ENCODE results near the gene STATH. TPM values are rescaled to one million over a fixed set of nuclear protein-coding genes. Genes with fewer than 3 reads are reported as not detected.
A peak's percentile ranks its signal among the peaks of the same experiment; 100 is the strongest.

The STATH gene, protein sequence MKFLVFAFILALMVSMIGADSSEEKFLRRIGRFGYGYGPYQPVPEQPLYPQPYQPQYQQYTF
- not detected in 2 replicates for total RNA-seq
- polyA plus RNA-seq = 1.9 TPM in 1 of 2 replicates, not detected in the other

DNA sequence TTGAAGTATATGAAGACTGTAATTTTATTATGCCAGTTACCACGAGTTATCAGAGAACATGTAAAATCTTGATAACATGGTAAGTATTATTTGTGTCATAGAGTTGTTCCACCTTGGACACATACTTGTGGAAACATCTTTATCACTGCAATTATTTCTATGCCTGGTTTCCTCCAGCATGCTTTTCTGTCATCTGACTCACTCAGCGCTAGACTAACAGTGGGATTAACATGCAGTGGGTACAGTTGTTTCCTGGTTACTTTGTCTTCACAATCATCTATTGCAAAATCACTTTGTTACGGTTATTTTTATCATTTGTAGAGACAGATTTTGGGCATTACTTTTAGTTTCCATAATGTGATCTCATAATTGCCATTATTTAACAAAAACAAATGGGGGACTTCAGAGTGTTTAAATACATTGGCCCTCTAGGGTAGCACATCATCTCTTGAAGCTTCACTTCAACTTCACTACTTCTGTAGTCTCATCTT lies at the start of gene STATH:
TSS of gene STATH (plus strand) at position 441 of the 491 bp plus-strand sequence. CDS start 2,472 bp downstream, outside the sequence.
- TF ChIP-seq, protein P1, sequence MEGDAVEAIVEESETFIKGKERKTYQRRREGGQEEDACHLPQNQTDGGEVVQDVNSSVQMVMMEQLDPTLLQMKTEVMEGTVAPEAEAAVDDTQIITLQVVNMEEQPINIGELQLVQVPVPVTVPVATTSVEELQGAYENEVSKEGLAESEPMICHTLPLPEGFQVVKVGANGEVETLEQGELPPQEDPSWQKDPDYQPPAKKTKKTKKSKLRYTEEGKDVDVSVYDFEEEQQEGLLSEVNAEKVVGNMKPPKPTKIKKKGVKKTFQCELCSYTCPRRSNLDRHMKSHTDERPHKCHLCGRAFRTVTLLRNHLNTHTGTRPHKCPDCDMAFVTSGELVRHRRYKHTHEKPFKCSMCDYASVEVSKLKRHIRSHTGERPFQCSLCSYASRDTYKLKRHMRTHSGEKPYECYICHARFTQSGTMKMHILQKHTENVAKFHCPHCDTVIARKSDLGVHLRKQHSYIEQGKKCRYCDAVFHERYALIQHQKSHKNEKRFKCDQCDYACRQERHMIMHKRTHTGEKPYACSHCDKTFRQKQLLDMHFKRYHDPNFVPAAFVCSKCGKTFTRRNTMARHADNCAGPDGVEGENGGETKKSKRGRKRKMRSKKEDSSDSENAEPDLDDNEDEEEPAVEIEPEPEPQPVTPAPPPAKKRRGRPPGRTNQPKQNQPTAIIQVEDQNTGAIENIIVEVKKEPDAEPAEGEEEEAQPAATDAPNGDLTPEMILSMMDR (IDR thresholded peaks at IDR 0.05; ENCODE audit: low read depth, low read length) = no peak
- no peaks in the 10 kb centered on the region for H3K27me3 ChIP-seq
- DNase-seq (ENCODE audit: low read depth in 1 of 2, low spot score in 1 of 2) = peak in 1 of 2 donors; percentile 38

DNA sequence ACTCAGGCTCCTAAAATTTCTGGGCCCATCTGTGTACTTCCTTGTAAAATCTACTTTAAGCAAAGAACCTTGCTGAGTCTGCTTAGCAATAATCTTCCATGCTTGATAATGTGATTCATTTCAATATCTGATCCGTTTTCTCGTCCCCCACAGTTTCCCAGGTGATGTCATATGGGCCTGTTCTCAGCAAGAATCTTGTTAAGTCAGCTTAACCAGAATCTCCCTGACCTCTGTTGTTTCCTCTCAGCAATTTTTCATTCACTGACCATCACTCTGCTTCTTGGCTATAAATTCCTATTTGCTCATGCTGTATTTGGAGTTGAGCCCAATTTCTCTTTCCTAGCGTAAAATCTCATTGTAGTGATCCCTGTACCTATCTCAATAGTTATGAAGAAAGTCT lies 44.2 kb upstream of the STATH start:
- TF ChIP-seq, protein P1 (IDR thresholded peaks at IDR 0.05; ENCODE audit: low read depth, low read length) = no peak
- Histone ChIP-seq H3K4me3 (no peak overlapping the region), H3K4me1 (ENCODE audit: low read depth) (no peaks in the 10 kb centered on the region), H3K9me3 (ENCODE audit: low read depth) (no peaks in the 10 kb centered on the region), H3K36me3 (no peaks in the 10 kb centered on the region), H3K27me3 (no peaks in the 10 kb centered on the region), H3K27ac (no peak overlapping the region)
- DNase-seq (ENCODE audit: low read depth in 1 of 2, low spot score in 1 of 2) = peak in 1 of 2 donors; percentile 3

More for the DNA sequence above, at the start of gene STATH:
- Histone ChIP-seq H3K4me1 (ENCODE audit: low read depth) (peaks cover 18% of the 10 kb centered on the region), H3K36me3 (no peaks in the 10 kb centered on the region), H3K9me3 (ENCODE audit: low read depth) (no peaks in the 10 kb centered on the region), H3K4me3 (no peak within 1 kb of the TSS), H3K27ac (no peak within 1 kb of the TSS)

DNA sequence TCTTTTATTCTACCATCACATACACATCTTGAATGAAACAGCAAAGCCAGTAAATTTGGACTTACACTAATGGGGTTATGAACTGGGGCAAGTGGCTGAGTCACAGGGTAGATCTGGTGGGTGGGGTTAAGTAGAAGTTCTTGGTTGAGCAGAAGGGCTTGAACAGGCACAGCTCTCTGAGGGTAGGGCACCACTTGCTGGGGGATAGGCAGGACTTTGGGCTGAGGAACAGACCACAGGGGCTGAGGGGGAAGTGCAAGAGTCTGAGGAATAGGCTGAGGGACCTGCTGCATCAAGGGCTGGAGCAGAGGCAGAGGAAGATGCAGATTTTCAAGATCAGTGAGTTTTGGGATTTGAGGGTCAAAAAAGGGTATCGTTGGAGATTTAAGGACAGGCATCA lies 38.6 kb upstream of the STATH start:
- Histone ChIP-seq H3K4me1 (ENCODE audit: low read depth) (no peaks in the 10 kb centered on the region), H3K27ac (no peak overlapping the region), H3K4me3 (no peak overlapping the region), H3K36me3 (no peaks in the 10 kb centered on the region), H3K9me3 (ENCODE audit: low read depth) (no peaks in the 10 kb centered on the region), H3K27me3 (no peaks in the 10 kb centered on the region)
- DNase-seq (ENCODE audit: low read depth in 1 of 2, low spot score in 1 of 2) = no peak
- TF ChIP-seq, protein P1 (IDR thresholded peaks at IDR 0.05; ENCODE audit: low read depth, low read length) = no peak

DNA sequence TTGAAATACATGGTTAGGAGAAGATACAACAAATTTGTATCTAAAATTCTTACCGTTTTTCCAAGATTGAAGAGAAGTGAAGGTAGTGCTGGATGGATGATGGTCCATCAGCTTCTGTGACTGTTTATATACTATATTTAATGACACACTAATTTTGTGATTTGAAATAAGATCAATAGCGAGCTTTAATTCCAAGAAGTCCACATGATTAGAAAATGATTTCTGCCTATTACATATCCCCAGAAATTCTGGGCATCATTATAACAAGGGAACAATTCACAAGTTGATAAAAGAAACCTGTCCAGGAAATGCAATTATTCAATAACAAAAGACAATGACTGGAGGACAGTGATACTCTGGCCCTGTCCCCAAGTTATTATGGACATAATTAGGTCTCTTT lies 30.1 kb upstream of the STATH start, which contains the start of gene CSN2:
TSS of gene CSN2 (minus strand) at position 101 of the 400 bp plus-strand sequence. CDS start 4,733 bp downstream, outside the sequence.
- H3K27ac ChIP-seq = no peak within 1 kb of the TSS
- H3K4me1 ChIP-seq (ENCODE audit: low read depth) = no peaks in the 10 kb centered on the region
- no peak within 1 kb of the TSS for H3K4me3 ChIP-seq
- DNase-seq (ENCODE audit: low read depth in 1 of 2, low spot score in 1 of 2) = no peak
- H3K27me3 ChIP-seq = no peaks in the 10 kb centered on the region
- no peaks in the 10 kb centered on the region for H3K36me3 ChIP-seq
- no peaks in the 10 kb centered on the region for H3K9me3 ChIP-seq (ENCODE audit: low read depth)
- TF ChIP-seq, protein P1 (IDR thresholded peaks at IDR 0.05; ENCODE audit: low read depth, low read length) = no peak

DNA sequence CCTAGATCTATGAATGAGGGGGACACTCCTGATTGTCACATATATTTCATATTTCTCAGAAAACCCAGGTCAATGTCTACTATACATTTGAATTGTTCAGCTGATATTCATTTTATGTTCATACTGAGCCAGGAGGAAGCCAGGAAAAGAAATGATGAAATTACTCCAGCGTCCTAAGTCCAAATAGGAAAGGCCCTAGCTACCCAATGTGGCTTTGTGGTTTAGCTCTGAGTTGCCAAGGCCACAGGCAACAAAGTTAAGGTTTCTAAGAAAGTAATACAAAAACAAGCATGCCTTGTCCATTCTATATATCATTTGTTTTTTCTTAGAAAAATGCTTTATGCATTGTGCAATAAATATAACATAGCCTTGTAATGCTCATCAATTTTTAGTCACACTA lies 25.7 kb upstream of the STATH start:
- no peaks in the 10 kb centered on the region for H3K4me1 ChIP-seq (ENCODE audit: low read depth)
- peak in 1 of 2 donors; percentile 44 for DNase-seq (ENCODE audit: low read depth in 1 of 2, low spot score in 1 of 2)
- H3K9me3 ChIP-seq (ENCODE audit: low read depth) = no peaks in the 10 kb centered on the region
- no peaks in the 10 kb centered on the region for H3K36me3 ChIP-seq
- H3K4me3 ChIP-seq = no peak overlapping the region
- no peak overlapping the region for H3K27ac ChIP-seq
- no peaks in the 10 kb centered on the region for H3K27me3 ChIP-seq
- TF ChIP-seq, protein P1 (IDR thresholded peaks at IDR 0.05; ENCODE audit: low read depth, low read length) = no peak

Data from cardiac muscle cell (in vitro differentiated cells and primary cell).